NCI-H2196 (cell line): ENCODE results near the gene WDR7.
A peak's percentile ranks its signal among the peaks of the same experiment; 100 is the strongest.

Source experiments
- DNase-seq: peaks from one replicate; lab custom pipeline; 2025; ENCODE audit not compliant: unreplicated experiment; lab: John Stamatoyannopoulos, UW

WDR7 gene

GRCh38 chr18:56721031-56721430 is 69.9 kb downstream of the WDR7 start:
- DNase-seq: no peak

- DNase-seq: no peak
These were observed 70.3 kb downstream of the WDR7 start for GRCh38 chr18:56721491-56721890.

- DNase-seq: no peak
These were observed 71.4 kb downstream of the WDR7 start for GRCh38 chr18:56722518-56722917.

- DNase-seq: no peak
These were observed 71.9 kb downstream of the WDR7 start for GRCh38 chr18:56723068-56723467.

GRCh38 chr18:56723706-56724105 is 72.5 kb downstream of the WDR7 start:
- no peak for DNase-seq

- DNase-seq: no peak
These were observed 75.7 kb downstream of the WDR7 start for GRCh38 chr18:56726906-56727305.

- DNase-seq: no peak
These were observed 76.2 kb downstream of the WDR7 start for GRCh38 chr18:56727399-56727798.

- DNase-seq: no peak
These were observed 77.6 kb downstream of the WDR7 start for GRCh38 chr18:56728741-56729140.

GRCh38 chr18:56738184-56738583 is 87.0 kb downstream of the WDR7 start:
- no peak for DNase-seq

- DNase-seq: no peak
These were observed 88.6 kb downstream of the WDR7 start for GRCh38 chr18:56739731-56740130.

- no peak for DNase-seq
These were observed 89.5 kb downstream of the WDR7 start for GRCh38 chr18:56740645-56741044.

GRCh38 chr18:56741685-56742084 is 90.5 kb downstream of the WDR7 start:
- no peak for DNase-seq

GRCh38 chr18:56743115-56743514 is 92.0 kb downstream of the WDR7 start:
- no peak for DNase-seq

- DNase-seq: no peak
These were observed 96.0 kb downstream of the WDR7 start for GRCh38 chr18:56747032-56747658.

- DNase-seq: no peak
These were observed 96.7 kb downstream of the WDR7 start for GRCh38 chr18:56747857-56748256.

GRCh38 chr18:56748698-56749268 is 97.6 kb downstream of the WDR7 start:
- peak; percentile 36 for DNase-seq

GRCh38 chr18:56756966-56757365 is 105.8 kb downstream of the WDR7 start:
- DNase-seq: no peak

GRCh38 chr18:56770097-56770496 is 118.9 kb downstream of the WDR7 start:
- no peak for DNase-seq

GRCh38 chr18:56770873-56771272 is 119.7 kb downstream of the WDR7 start:
- no peak for DNase-seq

- no peak for DNase-seq
These were observed 124.5 kb downstream of the WDR7 start for GRCh38 chr18:56775701-56776100.

GRCh38 chr18:56787390-56787789 is 136.2 kb downstream of the WDR7 start:
- no peak for DNase-seq

- no peak for DNase-seq
These were observed 138.1 kb downstream of the WDR7 start for GRCh38 chr18:56789004-56789888.
